K562 (cell line): Measurements from ENCODE around the gene IFNGR2. TPM values are rescaled to one million over a fixed set of nuclear protein-coding genes. Genes with fewer than 3 reads are reported as not detected.
A peak's percentile ranks its signal among the peaks of the same experiment; 100 is the strongest.

Source experiments
- ADNP ChIP-seq: fragments of 200-800 bp; sonication (Bioruptor generic); IDR thresholded peaks from 2 replicates; pipeline ENCODE4 v1.6.1; 2016; ENCODE audit warnings: missing genetic modification characterization, missing compliant biosample characterization
- BACH1 ChIP-seq: fragments of 200-800 bp; sonication (Bioruptor generic); IDR thresholded peaks from 2 replicates; pipeline ENCODE4 v1.6.1; 2016; ENCODE audit warnings: missing genetic modification characterization, missing compliant biosample characterization
- BRCA1 ChIP-seq, 2 experiments: fragments of 450-650 bp in 1 of 2; sonication (generic) in 1 of 2; formaldehyde crosslinking in 1 of 2; IDR thresholded peaks; 2 replicates each; pipeline versions ENCODE4 v1.5.0 to v1.6.1; 2017 to 2020; ENCODE audit warnings: mild to moderate bottlenecking in 1 of 2, missing genetic modification reagents in 1 of 2
- EWSR1 ChIP-seq: fragments of 450-650 bp; IDR thresholded peaks from 2 replicates; pipeline ENCODE4 v1.6.1; 2018; ENCODE audit warnings: borderline replicate concordance, mild to moderate bottlenecking, low read depth, moderate library complexity; ENCODE audit not compliant: partially characterized antibody
- FUS ChIP-seq: fragments of 200-400 bp; formaldehyde crosslinking; optimal IDR thresholded peaks from 2 replicates; pipeline ENCODE3; 2017; ENCODE audit warnings: low read depth, low read length
- HNRNPUL1 ChIP-seq: fragments of 200-400 bp; formaldehyde crosslinking; IDR thresholded peaks from 2 replicates; pipeline ENCODE4 v1.6.1; 2017; ENCODE audit warnings: low read length
- HSF4 ChIP-seq: fragments of 250-450 bp; sonication (Bioruptor Pico); IDR thresholded peaks from 2 replicates; pipeline ENCODE4 v2.1.2; 2022; ENCODE audit warnings: mild to moderate bottlenecking, moderate library complexity, borderline replicate concordance
- KLF1 ChIP-seq: fragments of 450-650 bp; IDR thresholded peaks from 2 replicates; pipeline ENCODE4 v1.6.1; 2016; ENCODE audit warnings: missing genetic modification characterization, missing compliant biosample characterization
- polyA plus RNA-seq, 8 experiments: library from polyadenylated mRNA; depleted of rRNA in 4 of 8; stranded (reverse) in 5 of 8; unstranded in 3 of 8; fragments of >200 nt; fragmentation: Nextera tagmentation in 2 of 8; fragmentation: Illumina TruSeq in 1 of 8; extraction: Ambion mirVana in 2 of 8; extraction: Trizol in 1 of 8; gene quantifications; 2 replicates each; pipeline versions ENCODE4 v1.2.1 to v1.2.3, GENCODE V29; 2011 to 2014; ENCODE audit warnings: inconsistent platforms in 1 of 8, missing spikeins in 1 of 8
- total RNA-seq, 7 experiments: library from RNA; depleted of rRNA in 6 of 7; stranded (reverse); fragments of >200 nt in 6 of 7; fragmentation: Illumina TruSeq in 2 of 7; extraction: Trizol in 2 of 7; gene quantifications; 2 replicates each; pipeline versions ENCODE4 v1.2.1 to v1.2.3, GENCODE V29; 2011 to 2021; ENCODE audit warnings: low replicate concordance in 1 of 7
- TF ChIP-seq, protein P1 (sequence below): fragments of 150-350 bp; IDR thresholded peaks from 2 replicates; pipeline ENCODE4 v1.6.1; 2014; ENCODE audit warnings: low read depth, mild to moderate bottlenecking, low read length, borderline replicate concordance
- TF ChIP-seq, protein P2 (sequence below): sonication (generic); formaldehyde crosslinking; IDR thresholded peaks from 2 replicates; pipeline ENCODE4 v1.8.0; 2022; ENCODE audit warnings: mild to moderate bottlenecking, low read depth, missing genetic modification reagents
- TF ChIP-seq, protein P3 (sequence below): fragments of 250-450 bp; sonication (Bioruptor Pico); IDR thresholded peaks from 2 replicates; pipeline ENCODE4 v1.4.0; 2020; ENCODE audit warnings: mild to moderate bottlenecking, moderate library complexity
- TF ChIP-seq, protein P4 (sequence below): fragments of 250-450 bp; sonication (Bioruptor Pico); IDR thresholded peaks from 2 replicates; pipeline ENCODE4 v1.8.0; 2022; ENCODE audit warnings: inconsistent platforms
- TF ChIP-seq, protein P5 (sequence below): sonication (generic); formaldehyde crosslinking; IDR thresholded peaks from 2 replicates; pipeline ENCODE4 v1.8.1; 2023; ENCODE audit warnings: mild to moderate bottlenecking, missing genetic modification reagents
- TF ChIP-seq, protein P6 (sequence below): IDR thresholded peaks from 2 replicates; pipeline ENCODE4 v1.6.1; 2011; ENCODE audit not compliant: insufficient read length; ENCODE audit errors: extremely low read depth

Gene IFNGR2
- total and polyA plus RNA-seq, 9 of the 15 experiments (the other 6 are each of a cell fraction or from before 2014, with no cell fraction given) = 6.7 to 58.0 (median 28.5) TPM

DNA sequence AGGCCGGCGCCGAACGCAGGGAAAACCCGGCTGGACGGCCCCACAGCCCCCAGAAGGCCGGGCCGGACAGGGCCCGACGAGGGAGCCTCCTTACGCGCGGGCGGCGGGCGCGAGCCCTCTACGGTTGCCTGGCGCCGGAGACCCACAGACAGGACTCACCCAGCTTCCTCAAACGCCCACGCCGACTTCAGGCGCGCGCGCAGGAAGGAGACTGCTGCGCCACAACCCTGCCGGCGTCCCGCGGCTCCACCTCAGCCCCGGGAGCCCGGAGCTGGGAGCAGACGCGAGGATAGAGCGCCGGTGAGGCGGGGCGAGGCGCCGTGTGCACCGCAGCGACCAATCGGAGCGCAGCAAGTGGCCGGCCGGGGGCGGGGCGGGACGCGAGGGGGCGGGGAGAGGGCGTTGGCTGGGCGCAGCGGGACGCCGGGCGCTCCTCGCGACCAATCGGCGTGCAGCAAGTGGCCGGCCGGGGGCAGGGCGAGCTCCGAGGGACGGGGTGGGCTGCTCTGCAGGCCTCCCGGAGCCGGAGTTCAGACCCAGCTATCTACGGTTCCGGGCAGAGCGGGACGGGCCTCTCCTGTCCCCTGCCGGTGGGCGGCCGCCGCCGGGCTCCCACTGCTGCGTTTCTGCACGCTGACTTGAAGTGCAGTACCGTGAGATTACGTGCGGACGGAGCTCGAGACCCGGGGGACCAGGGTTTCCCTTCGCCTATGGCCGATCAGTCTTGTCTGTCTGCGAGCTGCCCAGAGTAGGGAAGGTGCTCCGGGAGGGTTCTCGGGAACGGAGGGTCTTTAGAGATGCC lies 76.7 kb downstream of the IFNGR2 start, which contains the start of gene TMEM50B (continued):
- TF ChIP-seq, protein P1, sequence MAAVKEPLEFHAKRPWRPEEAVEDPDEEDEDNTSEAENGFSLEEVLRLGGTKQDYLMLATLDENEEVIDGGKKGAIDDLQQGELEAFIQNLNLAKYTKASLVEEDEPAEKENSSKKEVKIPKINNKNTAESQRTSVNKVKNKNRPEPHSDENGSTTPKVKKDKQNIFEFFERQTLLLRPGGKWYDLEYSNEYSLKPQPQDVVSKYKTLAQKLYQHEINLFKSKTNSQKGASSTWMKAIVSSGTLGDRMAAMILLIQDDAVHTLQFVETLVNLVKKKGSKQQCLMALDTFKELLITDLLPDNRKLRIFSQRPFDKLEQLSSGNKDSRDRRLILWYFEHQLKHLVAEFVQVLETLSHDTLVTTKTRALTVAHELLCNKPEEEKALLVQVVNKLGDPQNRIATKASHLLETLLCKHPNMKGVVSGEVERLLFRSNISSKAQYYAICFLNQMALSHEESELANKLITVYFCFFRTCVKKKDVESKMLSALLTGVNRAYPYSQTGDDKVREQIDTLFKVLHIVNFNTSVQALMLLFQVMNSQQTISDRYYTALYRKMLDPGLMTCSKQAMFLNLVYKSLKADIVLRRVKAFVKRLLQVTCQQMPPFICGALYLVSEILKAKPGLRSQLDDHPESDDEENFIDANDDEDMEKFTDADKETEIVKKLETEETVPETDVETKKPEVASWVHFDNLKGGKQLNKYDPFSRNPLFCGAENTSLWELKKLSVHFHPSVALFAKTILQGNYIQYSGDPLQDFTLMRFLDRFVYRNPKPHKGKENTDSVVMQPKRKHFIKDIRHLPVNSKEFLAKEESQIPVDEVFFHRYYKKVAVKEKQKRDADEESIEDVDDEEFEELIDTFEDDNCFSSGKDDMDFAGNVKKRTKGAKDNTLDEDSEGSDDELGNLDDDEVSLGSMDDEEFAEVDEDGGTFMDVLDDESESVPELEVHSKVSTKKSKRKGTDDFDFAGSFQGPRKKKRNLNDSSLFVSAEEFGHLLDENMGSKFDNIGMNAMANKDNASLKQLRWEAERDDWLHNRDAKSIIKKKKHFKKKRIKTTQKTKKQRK = no peak
- no peak for TF ChIP-seq HNRNPUL1
- TF ChIP-seq KLF1 (tag) = no peak
- no peak for TF ChIP-seq BACH1 (tag)
- no peak for TF ChIP-seq BRCA1 (IDR thresholded peaks at IDR 0.05)
- no peak for TF ChIP-seq BRCA1 (CRISPR knock-in tag; IDR thresholded peaks at IDR 0.05)
- TF ChIP-seq EWSR1 = no peak
- no peak for TF ChIP-seq ADNP
- no peak for TF ChIP-seq HSF4 (CRISPR knock-in tag)
- TF ChIP-seq, protein P2, sequence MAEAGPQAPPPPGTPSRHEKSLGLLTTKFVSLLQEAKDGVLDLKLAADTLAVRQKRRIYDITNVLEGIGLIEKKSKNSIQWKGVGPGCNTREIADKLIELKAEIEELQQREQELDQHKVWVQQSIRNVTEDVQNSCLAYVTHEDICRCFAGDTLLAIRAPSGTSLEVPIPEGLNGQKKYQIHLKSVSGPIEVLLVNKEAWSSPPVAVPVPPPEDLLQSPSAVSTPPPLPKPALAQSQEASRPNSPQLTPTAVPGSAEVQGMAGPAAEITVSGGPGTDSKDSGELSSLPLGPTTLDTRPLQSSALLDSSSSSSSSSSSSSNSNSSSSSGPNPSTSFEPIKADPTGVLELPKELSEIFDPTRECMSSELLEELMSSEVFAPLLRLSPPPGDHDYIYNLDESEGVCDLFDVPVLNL (CRISPR knock-in tag) = no peak
- TF ChIP-seq, protein P3, sequence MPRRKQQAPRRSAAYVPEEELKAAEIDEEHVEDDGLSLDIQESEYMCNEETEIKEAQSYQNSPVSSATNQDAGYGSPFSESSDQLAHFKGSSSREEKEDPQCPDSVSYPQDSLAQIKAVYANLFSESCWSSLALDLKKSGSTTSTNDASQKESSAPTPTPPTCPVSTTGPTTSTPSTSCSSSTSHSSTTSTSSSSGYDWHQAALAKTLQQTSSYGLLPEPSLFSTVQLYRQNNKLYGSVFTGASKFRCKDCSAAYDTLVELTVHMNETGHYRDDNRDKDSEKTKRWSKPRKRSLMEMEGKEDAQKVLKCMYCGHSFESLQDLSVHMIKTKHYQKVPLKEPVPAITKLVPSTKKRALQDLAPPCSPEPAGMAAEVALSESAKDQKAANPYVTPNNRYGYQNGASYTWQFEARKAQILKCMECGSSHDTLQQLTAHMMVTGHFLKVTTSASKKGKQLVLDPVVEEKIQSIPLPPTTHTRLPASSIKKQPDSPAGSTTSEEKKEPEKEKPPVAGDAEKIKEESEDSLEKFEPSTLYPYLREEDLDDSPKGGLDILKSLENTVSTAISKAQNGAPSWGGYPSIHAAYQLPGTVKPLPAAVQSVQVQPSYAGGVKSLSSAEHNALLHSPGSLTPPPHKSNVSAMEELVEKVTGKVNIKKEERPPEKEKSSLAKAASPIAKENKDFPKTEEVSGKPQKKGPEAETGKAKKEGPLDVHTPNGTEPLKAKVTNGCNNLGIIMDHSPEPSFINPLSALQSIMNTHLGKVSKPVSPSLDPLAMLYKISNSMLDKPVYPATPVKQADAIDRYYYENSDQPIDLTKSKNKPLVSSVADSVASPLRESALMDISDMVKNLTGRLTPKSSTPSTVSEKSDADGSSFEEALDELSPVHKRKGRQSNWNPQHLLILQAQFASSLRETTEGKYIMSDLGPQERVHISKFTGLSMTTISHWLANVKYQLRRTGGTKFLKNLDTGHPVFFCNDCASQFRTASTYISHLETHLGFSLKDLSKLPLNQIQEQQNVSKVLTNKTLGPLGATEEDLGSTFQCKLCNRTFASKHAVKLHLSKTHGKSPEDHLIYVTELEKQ (CRISPR knock-in tag) = no peak
- TF ChIP-seq FUS = peak; percentile 88
- TF ChIP-seq, protein P4, sequence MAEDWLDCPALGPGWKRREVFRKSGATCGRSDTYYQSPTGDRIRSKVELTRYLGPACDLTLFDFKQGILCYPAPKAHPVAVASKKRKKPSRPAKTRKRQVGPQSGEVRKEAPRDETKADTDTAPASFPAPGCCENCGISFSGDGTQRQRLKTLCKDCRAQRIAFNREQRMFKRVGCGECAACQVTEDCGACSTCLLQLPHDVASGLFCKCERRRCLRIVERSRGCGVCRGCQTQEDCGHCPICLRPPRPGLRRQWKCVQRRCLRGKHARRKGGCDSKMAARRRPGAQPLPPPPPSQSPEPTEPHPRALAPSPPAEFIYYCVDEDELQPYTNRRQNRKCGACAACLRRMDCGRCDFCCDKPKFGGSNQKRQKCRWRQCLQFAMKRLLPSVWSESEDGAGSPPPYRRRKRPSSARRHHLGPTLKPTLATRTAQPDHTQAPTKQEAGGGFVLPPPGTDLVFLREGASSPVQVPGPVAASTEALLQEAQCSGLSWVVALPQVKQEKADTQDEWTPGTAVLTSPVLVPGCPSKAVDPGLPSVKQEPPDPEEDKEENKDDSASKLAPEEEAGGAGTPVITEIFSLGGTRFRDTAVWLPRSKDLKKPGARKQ (CRISPR knock-in tag) = no peak
- TF ChIP-seq, protein P5, sequence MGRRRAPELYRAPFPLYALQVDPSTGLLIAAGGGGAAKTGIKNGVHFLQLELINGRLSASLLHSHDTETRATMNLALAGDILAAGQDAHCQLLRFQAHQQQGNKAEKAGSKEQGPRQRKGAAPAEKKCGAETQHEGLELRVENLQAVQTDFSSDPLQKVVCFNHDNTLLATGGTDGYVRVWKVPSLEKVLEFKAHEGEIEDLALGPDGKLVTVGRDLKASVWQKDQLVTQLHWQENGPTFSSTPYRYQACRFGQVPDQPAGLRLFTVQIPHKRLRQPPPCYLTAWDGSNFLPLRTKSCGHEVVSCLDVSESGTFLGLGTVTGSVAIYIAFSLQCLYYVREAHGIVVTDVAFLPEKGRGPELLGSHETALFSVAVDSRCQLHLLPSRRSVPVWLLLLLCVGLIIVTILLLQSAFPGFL (CRISPR knock-in tag) = 0 out of 2 replicates have a peak, but pooled peaks have one; percentile 58
- TF ChIP-seq, protein P6, sequence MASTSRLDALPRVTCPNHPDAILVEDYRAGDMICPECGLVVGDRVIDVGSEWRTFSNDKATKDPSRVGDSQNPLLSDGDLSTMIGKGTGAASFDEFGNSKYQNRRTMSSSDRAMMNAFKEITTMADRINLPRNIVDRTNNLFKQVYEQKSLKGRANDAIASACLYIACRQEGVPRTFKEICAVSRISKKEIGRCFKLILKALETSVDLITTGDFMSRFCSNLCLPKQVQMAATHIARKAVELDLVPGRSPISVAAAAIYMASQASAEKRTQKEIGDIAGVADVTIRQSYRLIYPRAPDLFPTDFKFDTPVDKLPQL = no peak
